Measurements from ENCODE around the gene SSNA1.

Gene SSNA1

DNA sequence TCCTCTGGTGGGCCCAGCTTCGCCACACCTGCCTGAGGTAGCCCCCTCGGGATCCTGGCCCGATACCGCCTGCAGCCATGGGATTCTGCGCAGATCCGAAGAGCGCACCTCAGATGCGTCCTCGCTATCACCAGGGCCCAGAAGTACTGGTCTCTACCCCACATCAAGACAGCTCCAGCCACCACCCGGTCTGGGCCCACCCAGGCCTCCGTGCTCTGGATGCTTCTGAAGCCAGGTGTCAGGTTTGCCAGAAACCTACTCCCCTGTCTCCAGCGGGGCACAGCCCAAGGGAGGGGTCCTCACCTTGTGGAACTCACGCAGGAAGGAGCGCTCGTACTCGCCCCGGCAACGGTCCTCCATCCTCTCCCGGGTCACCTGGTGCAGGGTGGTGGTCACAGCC, 2.6 kb upstream of the SSNA1 start:
- no peak for DNase-seq

DNA sequence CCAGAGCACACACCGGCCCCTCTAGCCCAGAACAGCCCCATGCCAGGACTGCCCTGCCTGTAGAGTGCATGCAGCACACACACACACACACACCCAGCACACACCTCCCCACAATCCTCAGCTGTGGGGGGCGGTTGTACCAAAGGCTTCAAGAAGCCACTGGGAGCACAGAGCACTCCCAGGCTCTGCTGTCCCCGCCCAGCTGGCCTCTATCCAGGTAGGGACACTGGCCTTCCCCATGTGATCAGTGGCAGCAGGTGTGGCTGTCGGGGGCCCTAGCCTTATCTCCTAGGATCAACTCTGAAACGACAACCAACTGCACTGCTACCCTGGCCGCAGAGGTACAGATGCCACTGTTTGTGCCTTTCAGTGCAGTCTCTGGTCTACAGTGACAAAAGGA, 2.1 kb upstream of the SSNA1 start:
- no peak for DNase-seq

DNA sequence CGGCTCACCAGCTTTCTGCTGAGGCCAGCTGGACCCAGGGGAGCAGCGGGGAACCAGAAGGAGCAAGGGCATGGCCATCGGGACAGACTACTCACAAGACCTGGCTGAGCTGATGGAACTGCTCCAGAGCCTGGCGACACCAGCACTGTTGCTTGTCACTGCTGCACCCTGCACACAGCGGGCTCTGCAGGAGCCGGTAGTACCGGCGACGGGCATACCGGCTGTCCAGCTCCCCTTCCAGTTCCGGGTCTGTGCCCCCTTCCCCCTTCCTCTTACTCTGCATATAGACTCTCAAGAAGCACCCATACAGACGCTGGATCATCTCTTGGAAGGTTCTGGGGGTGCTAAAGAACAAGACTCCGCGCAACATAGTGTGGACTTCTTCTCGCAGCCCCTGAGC, 1.1 kb upstream of the SSNA1 start:
- DNase-seq = no peak

DNA sequence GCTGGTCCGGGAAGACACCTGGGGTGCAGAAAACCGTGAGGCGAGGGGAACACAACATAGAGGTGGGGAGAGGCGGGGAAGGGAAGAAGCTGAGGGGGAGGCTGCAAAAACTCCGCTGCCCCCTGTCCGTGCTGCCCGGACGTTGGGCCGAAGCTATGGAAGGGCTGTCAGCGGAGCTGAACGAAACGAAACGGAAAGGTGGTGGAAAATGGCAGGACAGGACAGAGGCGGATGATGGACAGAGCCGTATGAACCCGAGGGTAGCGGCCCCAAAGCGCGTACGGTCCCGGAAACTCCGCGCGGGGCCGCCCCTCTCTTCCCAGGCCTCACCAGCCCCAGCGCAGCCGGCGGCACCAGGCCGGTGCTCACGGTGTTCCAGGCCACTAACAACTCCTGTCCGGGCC, 388 bp upstream of the SSNA1 start:
- DNase-seq = no peak

DNA sequence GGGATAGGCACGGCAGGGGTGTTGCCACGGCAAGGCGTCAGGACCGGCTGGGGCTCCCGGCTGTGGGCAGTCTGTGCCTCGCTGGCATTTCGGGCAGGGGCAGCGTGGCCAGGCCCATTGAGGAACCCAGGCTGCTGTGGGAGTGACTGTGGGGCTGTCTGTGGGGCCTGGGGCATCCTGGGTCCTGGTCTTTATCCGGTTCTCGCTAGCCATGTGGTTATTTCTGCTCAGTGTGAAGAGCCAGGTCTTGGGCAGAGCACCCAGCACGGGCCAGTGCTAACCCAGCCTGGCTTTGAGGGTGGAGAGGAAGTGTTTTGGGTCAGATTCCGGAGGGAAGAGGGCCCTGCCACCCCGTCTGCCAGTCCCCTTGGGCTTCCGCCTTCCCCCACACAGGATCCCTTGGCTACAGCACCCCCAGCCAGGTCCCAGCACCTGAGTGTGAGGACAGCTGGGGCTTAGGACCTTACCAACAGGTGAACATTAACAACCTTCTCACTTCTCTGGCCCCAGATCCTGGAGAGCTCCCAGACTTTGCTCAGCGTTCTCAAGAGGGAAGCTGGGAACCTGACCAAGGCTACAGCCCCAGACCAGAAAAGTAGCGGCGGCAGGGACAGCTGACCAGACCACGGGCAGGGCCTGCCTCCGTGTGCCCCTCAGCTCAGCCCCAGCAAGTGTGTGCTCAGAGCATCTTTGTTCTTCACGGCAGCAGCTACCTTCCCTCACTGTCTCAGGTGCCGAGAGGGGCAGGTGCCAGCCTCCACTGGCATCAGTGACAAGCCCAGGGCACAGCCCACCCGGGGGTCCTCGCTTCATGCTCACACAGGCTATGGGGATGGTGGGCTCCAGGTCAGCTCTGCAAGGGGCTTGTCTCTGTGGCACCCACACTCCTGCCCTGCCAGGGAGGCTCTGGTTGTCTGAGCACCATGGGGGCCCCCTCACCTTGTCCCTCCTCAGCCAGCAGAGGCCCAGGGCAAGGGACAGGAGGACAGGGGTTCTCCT, 1.1 kb downstream of the SSNA1 start:
- DNase-seq = no peak

DNA sequence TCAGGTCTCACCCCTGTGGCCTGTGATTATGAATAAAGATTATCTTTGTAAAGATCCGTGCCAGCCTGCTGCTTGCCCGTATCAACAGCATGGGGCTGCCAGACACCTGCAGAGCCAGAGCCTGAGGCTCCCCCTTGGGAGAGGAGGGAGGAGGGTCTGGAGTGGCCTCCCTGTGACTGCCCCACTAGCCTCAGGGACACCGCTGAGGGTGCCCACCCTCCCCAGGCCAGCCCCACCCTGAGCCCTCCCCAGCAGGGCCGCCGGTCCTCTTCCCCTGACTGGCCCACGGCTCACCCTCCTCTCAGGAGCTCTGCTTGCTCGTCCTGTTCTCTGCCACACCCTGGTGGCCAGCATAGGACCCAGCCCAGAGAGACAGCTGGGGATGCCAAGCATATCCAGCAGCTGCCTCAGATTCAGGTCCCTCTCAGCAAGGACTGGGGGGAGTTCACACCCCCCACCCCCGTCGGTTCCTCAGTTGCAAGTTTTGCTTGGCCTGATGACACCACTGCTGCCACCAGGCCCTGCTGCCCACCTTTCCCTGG, 1.9 kb downstream of the SSNA1 start:
- no peak for DNase-seq

DNA sequence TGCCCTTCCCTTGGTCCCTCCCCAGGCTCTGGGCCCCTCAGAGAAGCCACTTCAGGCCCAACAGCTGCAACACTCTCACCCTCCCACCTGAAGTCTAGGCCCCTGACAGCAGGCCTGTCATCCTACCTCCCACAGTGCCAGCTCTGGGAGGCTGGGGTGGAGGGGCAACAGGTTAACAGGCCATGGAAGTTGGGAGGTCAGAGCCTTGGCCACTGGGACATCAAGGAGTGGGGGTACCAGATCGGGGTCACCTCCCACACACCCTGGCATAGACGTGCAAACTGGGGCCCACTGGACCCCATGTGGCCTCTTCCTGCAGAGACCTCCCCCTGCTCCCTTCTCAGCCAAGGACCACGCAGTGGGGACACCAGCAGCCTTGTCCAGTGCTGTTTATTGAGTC, 2.8 kb downstream of the SSNA1 start:
- no peak for DNase-seq

DNA sequence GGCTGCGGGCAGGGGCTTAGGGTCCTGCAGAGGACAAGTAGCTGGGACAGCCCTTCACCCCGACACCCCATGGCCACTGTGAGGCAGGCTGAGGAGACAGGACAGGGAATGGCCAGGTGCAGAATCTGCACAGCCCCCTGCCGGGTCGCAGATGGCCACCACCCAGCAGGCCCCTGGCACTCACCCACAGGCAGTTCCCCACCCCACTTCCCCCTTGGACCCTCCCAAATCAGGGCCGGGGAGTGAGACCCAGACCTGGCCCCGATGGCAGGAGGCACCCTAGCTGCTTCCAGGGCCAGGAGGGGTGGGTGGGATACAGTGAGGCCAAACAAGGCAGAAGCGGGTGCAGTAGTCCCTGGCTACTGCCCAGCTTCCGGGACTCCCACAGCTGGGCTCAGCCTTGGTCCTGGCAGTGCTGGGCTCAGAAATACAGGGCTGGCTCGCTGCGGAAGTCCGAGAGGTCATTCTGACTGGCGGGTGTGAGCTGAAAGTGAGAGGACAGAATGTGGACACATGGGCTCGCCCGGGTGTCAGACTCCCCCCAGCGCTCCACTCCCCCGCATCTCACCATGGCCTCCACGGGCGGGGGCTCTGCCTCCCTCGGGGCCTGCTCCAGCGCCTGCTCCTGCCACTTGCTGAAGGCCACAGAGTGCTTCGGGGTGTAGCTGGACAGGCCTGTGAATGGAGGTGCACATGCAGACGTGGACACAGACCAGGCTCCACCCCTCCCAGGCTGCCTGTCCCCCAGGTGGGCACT, 3.4 kb downstream of the SSNA1 start:
- no peak for DNase-seq

DNA sequence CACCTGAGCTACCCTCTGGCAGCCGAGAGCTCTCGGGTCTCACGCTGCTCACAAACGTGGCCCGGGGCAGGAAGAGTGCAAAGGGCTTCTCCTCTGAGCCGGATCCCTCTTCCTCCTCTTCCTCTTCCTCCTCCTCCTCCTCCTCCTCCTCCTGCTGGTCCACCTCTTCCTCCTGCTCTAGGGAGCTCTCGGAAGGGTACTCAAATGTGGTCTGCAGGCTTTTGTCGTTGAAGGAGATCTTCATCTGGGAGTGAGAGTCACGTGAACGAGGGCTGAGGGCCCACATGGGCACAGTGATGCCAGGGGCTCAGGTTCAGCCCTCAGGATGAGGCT, 3.9 kb downstream of the SSNA1 start:
- no peak for DNase-seq

DNA sequence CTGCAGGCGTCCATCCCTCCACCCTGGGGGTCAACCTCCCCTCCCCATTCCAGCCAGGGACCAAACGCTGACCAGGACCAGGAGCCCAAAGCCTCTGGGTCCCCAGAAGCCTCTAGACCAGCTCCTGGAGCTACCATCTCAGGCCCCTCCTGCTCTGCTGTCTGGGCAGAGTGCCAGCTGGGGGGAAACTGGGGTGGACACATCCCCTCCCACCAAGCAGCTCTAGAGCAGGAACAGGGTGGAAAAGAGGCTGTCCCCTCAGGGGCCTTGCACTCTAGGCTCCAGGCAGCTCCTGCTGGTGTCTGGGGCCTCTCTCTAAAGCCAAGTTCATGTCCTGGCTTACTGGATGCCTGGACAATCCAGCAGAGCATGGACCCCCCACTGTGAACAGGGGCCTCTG, 4.4 kb downstream of the SSNA1 start:
- no peak for DNase-seq

DNA sequence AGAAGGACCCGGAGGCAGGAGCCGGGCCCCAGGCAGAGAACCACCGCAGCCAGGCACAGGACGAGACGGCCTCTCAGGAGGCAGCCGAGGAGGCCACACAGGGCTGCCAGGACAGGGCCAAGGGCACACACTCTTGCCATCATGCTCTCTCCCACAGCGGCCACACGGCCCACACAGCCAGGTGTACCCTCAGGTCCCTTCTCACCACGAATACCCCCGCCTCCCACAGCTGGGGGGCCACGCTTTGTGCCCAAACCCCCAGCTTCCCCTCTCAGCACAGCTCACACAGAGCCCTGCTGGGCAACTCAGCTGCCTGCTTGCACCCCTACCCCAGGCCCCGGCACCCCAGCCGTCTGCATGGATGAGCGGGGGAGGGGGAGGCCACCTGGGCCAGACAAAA, 5.3 kb downstream of the SSNA1 start:
- DNase-seq = no peak

DNA sequence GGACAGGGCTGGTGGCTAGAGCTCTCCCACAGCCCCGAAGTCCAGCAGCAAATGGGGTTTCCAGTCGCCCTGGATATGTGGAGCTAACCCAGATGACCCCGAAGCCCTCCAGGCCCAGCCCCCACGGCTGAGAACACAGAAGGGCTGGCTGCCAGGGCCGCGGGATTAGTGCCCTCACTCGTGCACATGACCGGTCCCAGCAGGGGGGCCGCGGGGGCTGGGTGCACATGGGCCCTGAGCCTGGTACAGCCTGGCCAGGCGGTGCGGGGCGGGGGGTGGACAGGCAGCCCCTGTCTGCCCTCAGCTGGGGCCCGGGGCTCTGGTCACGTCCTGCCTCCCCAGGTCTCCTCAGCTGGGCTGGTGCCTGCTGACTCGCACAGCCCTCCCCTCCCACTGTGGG, 5.9 kb downstream of the SSNA1 start:
- no peak for DNase-seq

DNA sequence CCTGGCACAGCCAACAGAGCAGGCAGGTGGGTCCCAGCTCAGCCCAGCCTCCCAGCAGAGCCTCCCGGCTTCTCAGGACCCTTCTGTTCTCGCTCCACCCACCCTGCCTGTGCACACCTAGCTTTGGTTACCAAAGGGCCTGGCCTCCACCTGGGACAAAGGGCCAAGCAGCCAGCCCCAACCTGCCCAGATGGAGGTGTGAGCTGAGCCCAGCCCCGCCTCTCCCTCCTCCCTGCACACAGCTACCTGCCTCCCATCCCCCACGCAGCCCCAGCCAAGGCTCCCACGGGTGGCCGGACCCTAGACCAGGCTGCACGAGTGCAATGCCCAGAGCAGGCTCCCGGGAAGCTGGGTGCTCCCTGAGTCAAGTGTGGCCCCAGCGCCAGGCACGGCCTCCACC, 6.4 kb downstream of the SSNA1 start:
- DNase-seq = no peak

DNA sequence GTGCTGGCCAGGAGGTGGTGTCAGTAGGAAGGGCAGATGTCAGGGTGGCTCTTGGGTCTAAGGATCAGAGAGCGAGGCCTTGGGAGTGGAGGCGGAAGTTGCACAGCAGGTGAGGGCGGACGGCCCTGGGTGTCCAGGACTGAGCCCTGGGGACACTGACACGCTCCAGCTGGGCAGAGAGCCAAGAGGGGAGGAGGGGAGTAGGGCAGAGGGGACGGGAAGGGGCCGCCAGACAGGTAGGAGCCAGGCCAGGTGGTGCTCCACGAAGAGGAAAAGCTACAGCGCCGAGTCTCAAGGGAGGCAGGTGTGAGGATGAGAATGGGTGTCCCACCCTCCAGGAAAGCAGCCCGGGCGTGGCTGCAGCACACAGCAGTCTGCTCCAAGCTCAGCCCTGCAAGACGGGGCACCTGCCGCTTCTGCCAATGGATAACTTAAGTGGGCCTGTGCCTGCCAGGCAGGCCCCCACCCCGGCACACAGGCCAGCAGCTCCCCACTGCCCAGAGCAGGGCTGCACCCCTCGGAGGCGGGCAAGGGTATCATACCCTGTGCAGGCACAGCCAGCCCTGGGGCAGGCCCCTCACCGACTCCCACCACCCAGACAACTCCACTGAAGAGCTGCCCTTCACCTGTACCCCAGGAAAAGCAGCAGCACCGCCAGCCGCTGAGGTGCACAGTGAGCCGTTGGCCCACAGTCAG, 7.2 kb downstream of the SSNA1 start:
- no peak for DNase-seq

DNA sequence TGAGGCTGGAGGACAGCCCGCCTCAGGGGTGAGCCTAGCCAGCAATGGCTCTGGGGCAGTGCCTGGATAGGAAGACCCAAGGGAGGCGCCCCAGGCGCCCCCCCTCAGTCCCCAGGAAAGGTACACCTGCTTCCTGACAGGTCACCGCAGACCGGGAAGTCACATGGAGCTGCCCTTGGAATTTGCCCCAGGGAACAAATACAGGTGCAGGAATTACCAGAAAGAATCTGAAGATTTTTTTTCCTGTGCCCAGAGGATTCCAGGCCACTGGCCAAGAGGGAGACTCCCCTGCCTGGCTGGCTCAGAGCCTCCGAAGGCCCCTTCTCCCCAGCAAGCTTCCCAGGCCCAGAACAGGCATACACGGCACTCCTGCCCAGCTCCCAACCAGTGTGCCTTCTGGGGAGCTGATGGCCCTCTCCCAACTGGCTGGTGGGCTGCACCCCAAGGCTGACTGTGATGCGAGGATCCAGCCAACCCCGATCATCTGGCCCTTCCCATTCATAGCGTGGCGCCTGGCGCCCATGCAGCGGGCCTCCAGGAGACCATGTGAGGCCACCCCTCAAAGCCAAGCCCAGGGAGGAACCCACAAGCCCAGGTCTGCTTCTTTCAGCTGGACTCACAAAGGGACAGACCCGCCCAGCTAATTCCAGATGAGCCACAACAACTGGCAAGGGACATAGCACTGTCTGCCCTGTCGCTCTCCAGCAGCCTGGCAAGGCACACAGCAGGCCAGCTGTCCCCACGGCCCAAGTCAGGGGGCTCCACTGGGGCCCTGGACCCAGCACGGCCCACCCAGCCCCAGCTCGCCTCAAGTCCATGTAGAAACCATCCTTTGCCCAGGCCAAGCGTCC, 9.8 kb downstream of the SSNA1 start:
- DNase-seq = no peak

DNA sequence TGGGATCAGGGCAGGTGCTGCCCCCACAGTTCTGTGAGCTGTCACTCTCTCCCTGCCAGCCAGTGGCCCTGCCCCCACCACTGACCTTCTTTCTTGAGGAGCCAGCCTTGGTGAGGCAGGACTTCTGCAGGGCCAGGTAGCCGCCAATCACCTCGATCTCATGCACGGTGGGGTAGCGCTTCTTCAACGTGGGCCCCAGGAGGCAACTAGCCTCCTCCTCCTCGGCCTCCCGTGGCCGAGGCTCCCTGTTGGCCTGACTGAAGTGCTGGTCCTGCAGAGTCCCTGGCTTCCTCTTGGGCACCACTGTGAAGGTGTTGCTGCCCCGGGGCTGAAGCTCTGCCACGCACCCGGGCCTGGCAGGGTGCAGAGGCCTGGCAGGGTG, 10.4 kb downstream of the SSNA1 start:
- no peak for DNase-seq

DNA sequence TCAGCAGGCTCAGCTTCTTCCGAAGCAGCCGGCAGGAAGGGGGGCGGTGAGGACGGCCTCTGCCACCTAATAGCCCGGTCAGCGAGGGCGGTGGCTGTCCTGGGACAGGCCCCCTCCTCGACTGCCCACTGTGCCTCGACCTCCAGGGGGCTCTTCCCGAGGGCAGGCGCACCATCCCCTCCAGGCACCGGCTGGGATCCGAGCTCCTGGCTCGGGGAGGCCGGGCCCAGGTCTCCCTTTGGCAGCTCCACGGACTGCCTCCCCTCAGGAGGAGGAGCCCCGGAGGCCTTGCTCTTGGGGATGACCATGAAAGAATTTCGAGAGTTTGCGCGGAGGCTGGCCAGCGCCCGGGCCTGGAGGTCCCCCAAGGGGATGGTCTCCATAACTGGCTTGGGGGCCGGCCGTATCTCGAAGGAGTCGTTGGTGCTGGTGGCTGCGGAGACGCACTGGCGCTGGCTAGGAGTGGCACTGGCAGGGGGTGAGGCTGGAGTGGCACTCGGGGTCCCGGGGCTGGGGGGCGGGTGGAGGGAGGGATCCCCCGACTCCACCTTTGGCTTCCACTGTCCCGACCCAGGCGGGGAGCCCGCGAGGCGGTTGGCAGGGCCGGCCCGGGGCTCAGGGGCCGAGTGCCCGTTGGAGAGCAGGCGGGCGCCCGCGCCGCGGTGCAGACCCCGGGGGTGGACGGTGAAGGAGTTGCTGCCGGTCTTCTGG, 11.1 kb downstream of the SSNA1 start:
- DNase-seq = no peak

DNA sequence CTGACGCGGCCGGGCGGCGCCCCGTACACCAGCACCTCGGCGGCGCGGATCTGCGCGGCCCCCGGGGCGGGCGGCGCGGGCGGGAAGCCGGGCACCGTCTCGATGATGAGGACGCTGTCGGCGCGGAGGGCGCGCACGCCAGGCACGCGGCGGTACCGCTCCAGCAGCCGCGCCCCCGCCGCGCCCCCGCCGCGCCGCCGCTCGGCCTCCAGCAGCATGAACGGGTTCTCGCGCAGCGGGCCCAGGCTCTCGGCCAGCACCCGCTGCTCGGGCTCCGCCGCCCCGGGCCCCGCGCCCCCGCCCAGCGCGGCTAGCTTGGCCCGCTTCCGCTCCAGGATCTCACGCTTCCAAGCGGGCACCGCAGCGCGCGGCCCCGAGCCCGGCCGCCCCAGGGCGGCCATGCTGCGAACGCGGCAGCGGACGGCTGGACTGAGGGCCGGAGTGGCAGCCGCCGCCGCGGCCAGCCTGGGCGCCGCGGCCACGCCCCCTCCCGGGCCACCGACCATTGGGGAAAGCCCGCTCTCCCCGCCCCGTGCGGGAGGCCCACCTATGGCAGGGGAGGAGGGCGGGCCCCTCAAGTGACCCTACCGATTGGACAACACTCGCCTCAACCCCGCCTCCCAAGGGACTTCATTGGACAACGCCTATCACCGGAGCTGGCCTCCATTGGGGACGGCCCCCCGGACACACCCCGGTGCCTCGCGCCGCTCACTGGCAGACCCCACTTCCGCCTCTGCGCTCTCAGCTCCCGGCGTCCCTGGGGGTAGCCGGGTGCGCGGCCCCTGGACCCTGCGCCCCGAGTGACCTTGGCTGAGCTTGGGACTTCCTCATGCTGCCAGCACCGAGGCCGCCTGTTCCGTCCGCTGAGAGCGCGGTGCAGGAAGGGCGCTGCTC, 12.1 kb downstream of the SSNA1 start, which contains the start of gene TPRN:
Gene TPRN, minus strand, starts transcription at position 431 of the 894 bp plus-strand sequence. Its CDS starts 30 bp downstream, at position 401.
- DNase-seq = peak; percentile 95

DNA sequence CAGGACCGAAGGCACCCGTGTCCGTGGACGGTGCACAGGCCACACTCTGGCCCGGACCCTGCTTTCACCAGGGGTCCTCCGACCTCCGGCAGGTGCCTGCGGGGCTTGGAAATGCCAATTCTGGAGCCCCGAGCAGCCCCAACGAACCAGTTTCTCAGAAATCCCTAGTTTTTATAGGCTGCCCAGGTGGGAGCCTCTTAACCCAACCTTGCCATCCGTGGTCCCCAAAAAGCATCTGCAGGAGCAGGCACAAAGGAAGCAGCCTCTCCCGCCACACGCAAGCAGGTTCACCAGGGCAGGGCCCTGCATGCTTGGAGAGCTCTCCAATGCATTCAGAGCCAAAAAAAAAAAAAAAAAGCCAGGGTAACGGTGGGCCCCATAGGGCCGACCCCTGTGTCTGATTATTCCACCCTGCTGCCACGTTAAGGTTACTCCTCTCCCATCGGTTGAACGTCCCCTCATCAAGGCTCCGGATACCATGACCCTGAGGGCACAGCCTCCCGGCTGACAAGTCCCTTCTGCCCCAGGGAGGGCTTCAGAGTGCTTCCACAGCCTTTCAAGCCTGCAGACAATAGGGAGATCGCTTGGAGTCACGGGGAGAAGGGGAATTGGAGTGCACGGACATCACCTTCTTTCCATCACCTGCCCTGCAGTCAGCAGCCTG, 12.9 kb downstream of the SSNA1 start:
- no peak for DNase-seq

DNA sequence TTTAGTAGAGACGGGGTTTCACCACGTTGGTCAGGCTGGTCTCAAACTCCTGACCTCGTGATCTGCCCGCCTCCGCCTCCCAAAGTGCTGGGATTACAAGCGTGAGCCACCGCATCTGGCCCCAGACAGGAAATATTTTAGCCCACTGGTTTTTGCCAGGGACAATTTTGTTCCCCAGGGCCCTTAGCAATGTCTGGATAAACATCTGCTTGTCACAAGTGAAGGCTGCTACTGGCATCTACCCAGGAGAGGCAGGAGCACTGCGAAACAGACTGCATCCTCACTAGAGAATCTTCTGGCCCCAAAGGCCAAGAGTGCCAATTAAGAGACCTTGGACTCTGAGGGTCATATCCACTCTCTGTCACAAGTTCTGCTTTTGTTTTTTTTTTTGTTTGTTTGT, 14.5 kb downstream of the SSNA1 start:
- DNase-seq = no peak
